Muscle of arm (tissue), 12 donors: ENCODE measurements around the gene GSG1L2. TPM values are rescaled to one million over a fixed set of nuclear protein-coding genes. Genes with fewer than 3 reads are reported as not detected.

Source experiments
- DNase-seq: peaks from one replicate; pipeline ENCODE4 v3.0.0-alpha.2; 2013
- polyA plus RNA-seq, 12 donors: library from polyadenylated mRNA; unstranded; fragments of 120-200 nt; gene quantifications; one replicate each; pipeline ENCODE4 v1.2.1, GENCODE V29; 2013; ENCODE audit not compliant: insufficient read length in 12 of 12

The GSG1L2 gene
- polyA plus RNA-seq, 12 donors: not detected

- DNase-seq: no peak
These were observed 3.8 kb upstream of the GSG1L2 start, which contains the start of gene GLP2R for GRCh38 chr17:9825641-9826150. Gene GLP2R (plus strand): TSS chr17:9825924. CDS start chr17:9826064, 140 bp downstream.

- DNase-seq: no peak
These were observed 3.0 kb upstream of the GSG1L2 start for GRCh38 chr17:9824797-9825338.

- no peak for DNase-seq
These were observed 2.2 kb upstream of the GSG1L2 start for GRCh38 chr17:9824094-9824493.

DNA sequence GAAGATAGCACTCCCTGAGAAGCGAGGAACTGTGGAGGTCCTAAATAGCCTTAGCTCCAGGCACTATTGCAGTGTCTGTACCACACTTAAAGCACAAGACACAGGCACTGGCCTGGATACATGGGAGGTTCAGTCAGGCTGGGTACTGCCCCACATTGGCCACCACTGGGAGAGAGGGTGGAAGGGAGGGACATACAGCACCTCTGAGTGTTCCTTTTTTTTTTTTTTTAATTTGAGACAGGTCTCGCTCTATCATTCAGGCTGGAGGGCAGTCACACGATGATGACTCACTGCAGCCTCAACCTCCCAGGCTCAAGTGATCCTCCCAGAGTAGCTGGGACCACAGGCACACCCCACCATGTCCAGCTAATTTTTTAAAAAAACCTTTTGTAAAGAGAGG lies 1.4 kb downstream of the GSG1L2 start:
- DNase-seq: no peak

GRCh38 chr17:9818760-9819159 lies 3.1 kb downstream of the GSG1L2 start:
- DNase-seq: no peak

- peak; percentile 22 for DNase-seq
These were observed 4.8 kb downstream of the GSG1L2 start for GRCh38 chr17:9817086-9817485.

GRCh38 chr17:9816472-9816871 lies 5.4 kb downstream of the GSG1L2 start:
- DNase-seq: no peak

GRCh38 chr17:9814337-9814945 lies 7.4 kb downstream of the GSG1L2 start:
- DNase-seq: no peak

DNA sequence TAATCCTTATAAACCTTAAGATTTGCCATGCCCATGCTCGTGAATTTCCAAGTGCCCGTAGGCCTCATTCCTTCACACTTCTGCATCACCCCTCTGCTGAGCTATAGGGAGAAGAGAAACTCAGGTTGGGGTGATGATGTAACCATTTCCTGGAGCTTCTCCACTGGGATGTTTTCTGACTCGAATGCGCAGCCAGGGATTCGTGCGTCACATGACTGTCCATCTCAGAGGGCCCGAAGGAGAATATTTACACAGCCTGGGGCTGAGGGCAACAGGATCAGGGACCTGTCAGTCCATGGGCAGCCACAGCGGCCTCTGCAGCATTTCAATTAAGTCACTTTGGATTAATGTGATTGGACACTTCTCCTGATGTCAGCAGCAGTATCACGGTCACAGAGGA lies 8.7 kb downstream of the GSG1L2 start:
- DNase-seq: no peak

DNA sequence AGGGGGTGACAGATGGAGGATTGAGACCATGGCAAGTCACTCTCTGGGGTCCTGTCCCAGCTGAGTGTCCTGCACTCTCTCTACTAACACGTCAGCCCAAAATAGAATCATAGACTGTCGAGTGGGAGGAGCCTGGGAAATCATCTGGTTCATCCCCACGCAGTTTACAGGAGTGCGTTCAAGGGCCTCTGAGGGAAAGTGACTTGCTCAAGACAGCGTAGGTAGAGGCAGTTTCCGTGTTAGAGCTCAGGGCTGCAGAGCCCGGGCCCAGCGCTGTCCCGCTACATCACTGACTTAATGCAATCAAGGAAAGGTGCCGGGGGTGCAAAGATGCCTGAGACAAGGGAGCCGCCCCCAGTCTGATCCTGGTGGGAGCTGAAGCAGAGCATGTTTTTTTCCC lies 10.3 kb downstream of the GSG1L2 start:
- no peak for DNase-seq

GRCh38 chr17:9811086-9811485 lies 10.8 kb downstream of the GSG1L2 start:
- no peak for DNase-seq

- DNase-seq: no peak
These were observed 11.6 kb downstream of the GSG1L2 start for GRCh38 chr17:9810100-9810949.

DNA sequence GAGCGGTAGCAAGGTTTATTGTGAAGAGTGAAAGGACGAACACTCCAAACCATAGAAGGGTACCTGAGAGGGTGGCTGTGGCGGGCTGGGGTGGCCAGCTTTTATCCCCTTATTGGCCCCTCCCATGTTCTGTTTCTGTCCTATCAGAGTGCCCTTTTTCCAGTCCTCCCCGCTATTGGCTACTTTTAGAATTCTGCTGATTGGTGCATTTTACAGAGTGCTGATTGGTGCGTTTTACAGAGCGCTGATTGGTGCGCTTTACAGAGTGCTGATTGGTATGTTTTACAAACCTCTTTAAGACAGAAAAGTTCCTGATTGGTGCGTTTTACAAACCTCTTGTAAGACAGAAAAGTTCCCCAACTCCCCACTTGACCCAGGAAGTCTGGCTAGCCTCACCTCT lies 12.5 kb downstream of the GSG1L2 start:
- no peak for DNase-seq

GRCh38 chr17:9806699-9807098 lies 15.2 kb downstream of the GSG1L2 start:
- no peak for DNase-seq

DNA sequence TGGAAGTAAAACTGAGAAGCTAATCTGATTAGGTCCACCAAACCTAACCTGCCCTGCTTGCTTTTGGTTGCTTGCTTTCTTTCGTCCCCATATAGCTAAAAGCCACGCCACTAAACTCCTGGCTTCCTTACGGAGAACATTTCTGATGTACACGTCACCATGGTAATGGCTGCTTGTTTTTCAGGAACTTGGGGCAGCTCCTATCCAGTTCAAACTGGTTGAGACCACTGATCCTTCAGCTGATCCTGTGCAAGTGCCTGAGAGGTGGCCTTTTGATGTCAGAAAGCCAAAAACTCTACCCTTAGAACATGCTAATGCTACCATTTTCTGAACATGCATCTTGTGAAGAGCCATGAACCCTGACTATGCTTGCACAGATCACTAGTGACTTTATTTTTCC lies 16.1 kb downstream of the GSG1L2 start:
- DNase-seq: no peak

GRCh38 chr17:9802697-9803096 lies 19.2 kb downstream of the GSG1L2 start:
- no peak for DNase-seq

DNA sequence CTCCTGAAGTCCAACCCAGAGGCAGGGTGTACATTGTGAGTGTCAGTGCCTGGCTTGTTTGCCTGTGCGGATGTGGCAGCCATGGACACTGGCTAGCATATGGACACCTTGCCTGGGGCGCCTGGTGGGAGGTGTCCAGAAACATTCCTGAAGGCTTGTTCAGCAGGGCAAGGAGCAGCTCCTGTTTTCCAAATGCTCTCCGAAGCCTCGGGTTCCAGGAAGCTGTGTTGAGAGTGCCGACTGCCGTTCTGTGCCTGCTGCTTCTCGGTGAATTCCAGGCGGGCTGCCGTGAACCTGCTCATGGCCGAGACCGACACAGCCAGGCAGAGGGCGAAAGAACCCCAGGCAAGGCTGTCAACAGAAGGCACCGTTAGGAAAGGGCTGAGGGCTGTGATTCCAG lies 19.6 kb downstream of the GSG1L2 start:
- no peak for DNase-seq

DNA sequence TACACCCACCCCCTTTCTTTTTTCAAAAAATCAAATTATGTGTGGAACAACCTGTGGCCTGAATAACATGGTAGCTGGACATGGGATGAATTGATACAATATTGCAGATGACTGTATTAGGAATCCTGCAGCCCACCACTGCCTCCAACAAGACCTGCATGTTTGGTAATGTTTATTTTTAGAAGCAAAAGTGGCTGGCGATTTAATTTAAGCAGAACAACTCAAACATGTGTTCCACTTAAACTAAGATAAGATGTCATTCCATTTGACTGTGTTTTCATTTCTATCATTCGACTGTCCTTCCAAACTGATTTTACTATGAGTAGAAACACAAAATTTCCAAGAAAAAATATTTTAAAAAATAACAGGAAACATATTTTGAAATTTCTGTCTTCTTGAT lies 20.4 kb downstream of the GSG1L2 start:
- no peak for DNase-seq

DNA sequence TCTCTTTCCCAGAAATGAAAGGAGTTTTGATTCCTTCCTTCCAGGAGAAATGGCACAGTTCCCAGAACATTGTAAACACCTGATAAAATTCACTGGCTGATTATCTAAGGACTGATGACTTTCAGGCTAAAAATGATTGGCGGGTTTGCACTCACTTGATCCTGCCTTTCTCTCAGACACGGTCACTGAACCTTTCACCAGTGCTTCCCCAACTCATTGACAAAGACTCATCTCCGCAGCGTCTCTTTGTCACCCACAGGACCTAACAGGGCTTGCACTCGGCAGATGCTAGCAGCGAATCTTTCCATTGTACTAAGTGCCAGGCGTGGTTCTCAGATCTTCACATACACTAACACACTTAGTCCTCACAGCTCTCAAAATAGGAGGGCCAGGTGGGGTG lies 23.2 kb downstream of the GSG1L2 start:
- DNase-seq: no peak

DNA sequence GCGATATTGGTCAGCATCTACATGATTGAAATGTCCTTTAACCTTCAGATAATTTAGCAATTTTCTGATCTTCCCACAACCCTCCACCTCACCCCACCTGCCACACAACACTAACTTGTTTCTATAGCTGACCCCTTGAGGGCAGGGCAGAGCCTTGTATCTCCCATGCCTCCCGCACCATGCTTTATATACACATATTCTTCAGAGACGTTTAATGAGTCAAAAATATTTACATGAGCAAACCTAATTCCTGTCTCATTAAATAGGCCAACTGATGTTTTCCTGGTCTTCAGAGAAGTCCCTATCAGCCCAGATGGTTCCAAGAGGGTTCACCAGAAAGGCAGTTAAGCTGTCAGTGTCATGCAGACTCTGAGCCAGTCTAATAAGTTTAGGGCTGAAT lies 23.9 kb downstream of the GSG1L2 start:
- DNase-seq: no peak

GRCh38 chr17:9792181-9792840 lies 29.6 kb downstream of the GSG1L2 start:
- no peak for DNase-seq
